Loucy (cell line): ENCODE data around the gene SCAMP4.

Experiments used
- H2AFZ ChIP-seq: fragments of 200-600 bp; sonication (generic); 2 replicates; pipeline ENCODE4 v1.6.0; 2016; ENCODE audit warnings: antibody characterized with exemption, mild to moderate bottlenecking, low read length, moderate library complexity
- H3F3A ChIP-seq: fragments of 200-600 bp; 2 replicates; pipeline ENCODE4 v1.6.0; 2016; ENCODE audit warnings: antibody characterized with exemption, low read depth, mild to moderate bottlenecking
- H3K27me3 ChIP-seq: fragments of 200-600 bp; sonication (generic); 2 replicates; pipeline ENCODE4 v1.6.1; 2014; ENCODE audit warnings: low read length, mild to moderate bottlenecking; ENCODE audit not compliant: insufficient read depth, poor library complexity, severe bottlenecking
- H3K36me3 ChIP-seq: fragments of 200-600 bp; sonication (generic); 2 replicates; pipeline ENCODE4 v1.6.1; 2016; ENCODE audit warnings: low read length; ENCODE audit not compliant: insufficient read depth
- H3K4me1 ChIP-seq: fragments of 200-600 bp; sonication (generic); 2 replicates; pipeline ENCODE4 v1.5.1; 2014; ENCODE audit warnings: low read length, mild to moderate bottlenecking; ENCODE audit not compliant: insufficient read depth, poor library complexity, severe bottlenecking
- H3K4me2 ChIP-seq: fragments of 200-600 bp; sonication (generic); 2 replicates; pipeline ENCODE4 v1.6.0; 2014; ENCODE audit warnings: antibody characterized with exemption, low read length, low read depth, mild to moderate bottlenecking; ENCODE audit not compliant: poor library complexity, severe bottlenecking
- H3K4me3 ChIP-seq: fragments of 200-600 bp; sonication (generic); 2 replicates; pipeline ENCODE4 v1.5.1; 2014; ENCODE audit warnings: low read length, mild to moderate bottlenecking, mixed read lengths; ENCODE audit not compliant: poor library complexity, severe bottlenecking
- H3K79me2 ChIP-seq: fragments of 200-600 bp; sonication (generic); 2 replicates; pipeline ENCODE4 v1.6.1; 2014; ENCODE audit warnings: low read length; ENCODE audit not compliant: insufficient read depth
- H3K9ac ChIP-seq: fragments of 200-600 bp; sonication (generic); 2 replicates; pipeline ENCODE4 v1.6.0; 2014; ENCODE audit warnings: mild to moderate bottlenecking, low read depth, low read length, moderate library complexity; ENCODE audit not compliant: poor library complexity, severe bottlenecking
- H3K9me2 ChIP-seq: fragments of 200-600 bp; sonication (generic); replicated peaks from 2 replicates; pipeline ENCODE4 v1.6.1; 2016; ENCODE audit warnings: low read depth, low read length, mixed read lengths
- H3K9me3 ChIP-seq: fragments of 200-600 bp; sonication (generic); 2 replicates; pipeline ENCODE4 v1.6.1; 2014; ENCODE audit warnings: mild to moderate bottlenecking, antibody characterized with exemption, low read length, low read depth; ENCODE audit not compliant: insufficient read depth
- H4K20me1 ChIP-seq: fragments of 200-600 bp; sonication (generic); 2 replicates; pipeline ENCODE4 v1.6.0; 2014; ENCODE audit warnings: antibody characterized with exemption, low read length, mild to moderate bottlenecking; ENCODE audit not compliant: insufficient read depth, poor library complexity, severe bottlenecking
- EZH2phosphoT487 ChIP-seq: fragments of 200-600 bp; IDR thresholded peaks from 2 replicates; pipeline ENCODE4 v1.6.1; 2018; ENCODE audit warnings: antibody characterized with exemption, mild to moderate bottlenecking, moderate library complexity, borderline replicate concordance
- TF ChIP-seq, protein P1 (sequence below): fragments of 200-600 bp; sonication (generic); conservative IDR thresholded peaks from 2 replicates; pipeline ENCODE4 v1.5.1; 2014; ENCODE audit warnings: mild to moderate bottlenecking, antibody characterized with exemption, low read length

The SCAMP4 gene

GRCh38 chr19:1942078-1942933 lies 37.1 kb downstream of the SCAMP4 start:
- H2AFZ ChIP-seq: peak overlapping the region; percentile 24; the same call in 1 of the 2 replicates
- H3K36me3 ChIP-seq: no peaks in the 10 kb centered on the region
- H3K27me3 ChIP-seq: no peaks in the 10 kb centered on the region
- H4K20me1 ChIP-seq: peaks cover 49% of the 10 kb centered on the region
- peak overlapping the region; percentile 79 for H3K9ac ChIP-seq
- no peaks in the 10 kb centered on the region for H3K9me2 ChIP-seq
- peaks cover 66% of the 10 kb centered on the region for H3K79me2 ChIP-seq
- H3K4me1 ChIP-seq: peaks cover 24% of the 10 kb centered on the region
- H3K4me2 ChIP-seq: peak overlapping the region; percentile 94
- TF ChIP-seq, protein P1, sequence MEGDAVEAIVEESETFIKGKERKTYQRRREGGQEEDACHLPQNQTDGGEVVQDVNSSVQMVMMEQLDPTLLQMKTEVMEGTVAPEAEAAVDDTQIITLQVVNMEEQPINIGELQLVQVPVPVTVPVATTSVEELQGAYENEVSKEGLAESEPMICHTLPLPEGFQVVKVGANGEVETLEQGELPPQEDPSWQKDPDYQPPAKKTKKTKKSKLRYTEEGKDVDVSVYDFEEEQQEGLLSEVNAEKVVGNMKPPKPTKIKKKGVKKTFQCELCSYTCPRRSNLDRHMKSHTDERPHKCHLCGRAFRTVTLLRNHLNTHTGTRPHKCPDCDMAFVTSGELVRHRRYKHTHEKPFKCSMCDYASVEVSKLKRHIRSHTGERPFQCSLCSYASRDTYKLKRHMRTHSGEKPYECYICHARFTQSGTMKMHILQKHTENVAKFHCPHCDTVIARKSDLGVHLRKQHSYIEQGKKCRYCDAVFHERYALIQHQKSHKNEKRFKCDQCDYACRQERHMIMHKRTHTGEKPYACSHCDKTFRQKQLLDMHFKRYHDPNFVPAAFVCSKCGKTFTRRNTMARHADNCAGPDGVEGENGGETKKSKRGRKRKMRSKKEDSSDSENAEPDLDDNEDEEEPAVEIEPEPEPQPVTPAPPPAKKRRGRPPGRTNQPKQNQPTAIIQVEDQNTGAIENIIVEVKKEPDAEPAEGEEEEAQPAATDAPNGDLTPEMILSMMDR: no peak
- no peak for TF ChIP-seq EZH2phosphoT487
- peak overlapping the region; percentile 80 for H3K4me3 ChIP-seq
- no peaks in the 10 kb centered on the region for H3K9me3 ChIP-seq
- no peaks in the 10 kb centered on the region; the same call in 1 of the 2 replicates for H3F3A ChIP-seq

- TF ChIP-seq EZH2phosphoT487: no peak
- TF ChIP-seq, protein P1: no peak
- Histone ChIP-seq H3K4me2 (peak overlapping the region; percentile 94), H3K79me2 (peaks cover 73% of the 10 kb centered on the region), H3K9me2 (no peaks in the 10 kb centered on the region), H2AFZ (no peak overlapping the region), H3K4me3 (peak overlapping the region; percentile 80), H3K9me3 (no peaks in the 10 kb centered on the region), H3K27me3 (no peaks in the 10 kb centered on the region), H3F3A (no peaks in the 10 kb centered on the region; the same call in 1 of the 2 replicates), H3K4me1 (peaks cover 24% of the 10 kb centered on the region), H3K36me3 (no peaks in the 10 kb centered on the region), H3K9ac (peak overlapping the region; percentile 79), H4K20me1 (peaks cover 57% of the 10 kb centered on the region)
Measured at GRCh38 chr19:1942934-1943555, 37.8 kb downstream of the SCAMP4 start.

DNA sequence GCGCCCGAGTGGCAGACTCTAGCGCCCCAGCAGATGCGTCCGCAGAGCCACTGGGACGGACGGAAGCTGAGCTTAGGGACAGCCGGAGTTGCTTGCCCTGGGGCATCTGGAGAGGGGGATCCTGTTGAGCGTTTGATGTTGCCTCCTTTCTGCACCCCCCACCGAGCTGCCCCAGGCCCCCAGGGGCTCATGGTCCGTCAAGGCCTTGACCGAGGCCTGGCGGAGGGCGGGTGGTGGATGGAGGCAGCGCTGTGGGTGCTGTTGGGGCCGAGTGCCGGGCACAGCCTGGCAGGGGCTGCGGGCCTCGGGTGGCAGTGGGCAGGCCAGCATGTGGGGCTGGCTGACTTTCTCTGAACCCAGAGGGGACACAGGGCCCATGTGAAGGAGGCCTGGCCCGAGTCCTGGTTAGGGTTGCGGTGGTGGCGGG lies 38.5 kb downstream of the SCAMP4 start:
- H3K27me3 ChIP-seq: no peaks in the 10 kb centered on the region
- peaks cover 62% of the 10 kb centered on the region for H4K20me1 ChIP-seq
- H3K79me2 ChIP-seq: peaks cover 80% of the 10 kb centered on the region
- peak overlapping the region; percentile 94 for H3K4me2 ChIP-seq
- no peaks in the 10 kb centered on the region; the same call in 1 of the 2 replicates for H3F3A ChIP-seq
- peaks cover 24% of the 10 kb centered on the region for H3K4me1 ChIP-seq
- no peaks in the 10 kb centered on the region for H3K9me3 ChIP-seq
- no peaks in the 10 kb centered on the region for H3K9me2 ChIP-seq
- TF ChIP-seq EZH2phosphoT487: no peak
- TF ChIP-seq, protein P1: no peak
- H3K4me3 ChIP-seq: peak overlapping the region; percentile 80
- peak overlapping the region; percentile 79 for H3K9ac ChIP-seq
- H3K36me3 ChIP-seq: no peaks in the 10 kb centered on the region
- no peak overlapping the region for H2AFZ ChIP-seq
